Large intestine (tissue), 3 donors: ENCODE measurements around the gene KEAP1. TPM values are rescaled to one million over a fixed set of nuclear protein-coding genes. Genes with fewer than 3 reads are reported as not detected.
"Not testable (repeated sequence)": the region's sequence is repeated elsewhere in the genome, so short reads cannot be mapped to it uniquely, and the experiment has no call there.

Source experiments
- DNase-seq, 2 donors: peaks; one replicate each; pipeline versions ENCODE4 v3.0.0 to v3.0.0-alpha.2; 2013
- H3K27ac ChIP-seq: one replicate; pipeline ENCODE4 v1.5.1; 2013; ENCODE audit warnings: low read length
- H3K27me3 ChIP-seq: 2 replicates; pipeline ENCODE4 v1.6.1; 2013; ENCODE audit warnings: low read length; ENCODE audit not compliant: control insufficient read depth, insufficient read depth
- H3K36me3 ChIP-seq: 2 replicates; pipeline ENCODE4 v1.6.1; 2013; ENCODE audit warnings: low read length; ENCODE audit not compliant: control insufficient read depth, insufficient read depth
- H3K4me1 ChIP-seq: one replicate; pipeline ENCODE4 v1.6.1; 2013; ENCODE audit warnings: low read length; ENCODE audit not compliant: control insufficient read depth, insufficient read depth
- H3K4me3 ChIP-seq: one replicate; pipeline ENCODE4 v1.5.1; 2013; ENCODE audit warnings: low read length
- H3K9me3 ChIP-seq: one replicate; pipeline ENCODE4 v1.6.1; 2013; ENCODE audit warnings: mild to moderate bottlenecking, low read depth, low read length, moderate library complexity; ENCODE audit not compliant: control insufficient read depth
- WGBS: methylation state at CpG from one replicate; pipeline ENCODE4 v1.1.5; 2013; ENCODE audit warnings: low lambda C conversion rate; ENCODE audit not compliant: insufficient coverage; 5-methylcytosine and 5-hydroxymethylcytosine counted together
- polyA plus RNA-seq: library from polyadenylated mRNA; unstranded; fragments of 120-200 nt; gene quantifications from one replicate; pipeline ENCODE4 v1.2.1, GENCODE V29; 2013

KEAP1 gene
- polyA plus RNA-seq, 1 donor: 36.7 TPM

DNA sequence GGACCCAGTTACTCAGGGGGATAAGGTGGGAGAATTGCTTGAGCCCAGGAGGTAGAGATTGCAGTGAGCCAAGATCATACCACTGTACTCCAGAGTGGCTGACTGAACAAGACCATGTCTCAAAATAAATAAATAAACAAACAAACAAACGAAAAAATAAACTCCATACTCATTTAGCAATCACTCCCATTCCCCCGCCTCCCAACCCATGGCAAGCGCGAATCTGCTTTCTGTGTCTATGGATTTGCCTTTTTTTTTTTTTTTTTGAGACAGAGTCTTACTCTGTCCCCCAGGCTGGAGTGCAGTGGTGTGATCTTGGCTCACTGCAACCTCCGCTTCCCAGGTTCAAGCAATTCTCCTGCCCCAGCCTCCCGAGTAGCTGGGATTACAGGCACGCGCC, 23.7 kb upstream of the KEAP1 start:
- H3K9me3 ChIP-seq, H3K27me3 ChIP-seq, H3K36me3 ChIP-seq, H3K4me1 ChIP-seq, H3K27ac ChIP-seq, H3K4me3 ChIP-seq, DNase-seq: not testable (repeated sequence)
- WGBS: no CpG with 5 or more reads among the region's 8 CpGs

DNA sequence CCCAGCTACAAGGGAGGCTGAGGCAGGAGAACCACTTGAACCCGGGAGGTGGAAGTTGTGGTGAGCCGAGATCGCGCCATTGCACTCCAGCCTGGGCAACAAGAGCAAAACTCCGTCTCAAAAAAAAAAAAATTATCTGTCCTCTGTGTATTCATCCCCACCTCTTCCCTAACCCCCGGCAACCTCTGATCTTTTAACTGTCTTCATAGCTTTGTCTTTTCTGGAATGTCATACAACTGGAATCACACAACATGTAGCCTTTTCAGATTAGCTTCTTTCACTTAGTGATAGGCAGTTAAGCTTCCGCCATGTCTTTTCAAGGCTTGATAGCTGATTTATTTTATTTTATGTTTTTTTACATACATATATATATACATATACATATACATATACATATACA, 22.5 kb upstream of the KEAP1 start:
- 74% methylated on average over 4 of the region's 7 CpGs for WGBS
- DNase-seq: no peak

DNA sequence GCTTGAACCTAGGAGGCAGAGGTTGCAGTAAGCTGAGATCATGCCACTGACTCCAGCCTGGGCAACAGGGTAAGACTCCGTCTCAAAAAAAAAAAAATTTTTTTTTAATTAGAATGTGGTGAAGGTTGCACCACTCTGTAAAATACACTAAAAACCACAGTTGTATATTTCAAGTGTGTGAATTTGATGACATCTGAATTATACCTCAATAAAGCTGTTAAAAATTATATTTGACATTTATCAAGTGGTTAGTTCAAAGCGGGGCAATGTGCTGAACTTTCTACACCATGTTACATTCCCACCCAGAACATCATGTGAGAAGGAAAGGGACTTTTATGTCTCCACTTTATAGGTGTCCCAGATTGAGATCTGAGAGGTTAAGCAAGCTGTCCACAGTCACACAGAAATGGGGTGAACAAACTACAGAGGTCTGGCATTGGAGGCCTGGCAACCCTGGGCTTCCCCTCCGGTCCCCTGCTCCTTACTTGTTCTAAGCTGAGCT, 20.0 kb upstream of the KEAP1 start:
- H3K36me3 ChIP-seq: no peaks in the 10 kb centered on the region
- H3K27me3 ChIP-seq: peaks cover 37% of the 10 kb centered on the region
- DNase-seq: no peak
- no CpG with 5 or more reads among the region's 3 CpGs for WGBS
- H3K4me1 ChIP-seq: no peaks in the 10 kb centered on the region
- H3K9me3 ChIP-seq: no peaks in the 10 kb centered on the region
- no peak overlapping the region for H3K27ac ChIP-seq
- H3K4me3 ChIP-seq: no peak overlapping the region

More for the DNA sequence above, 22.5 kb upstream of the KEAP1 start:
- Histone ChIP-seq H3K4me3 (no peak overlapping the region), H3K9me3 (no peaks in the 10 kb centered on the region), H3K27me3 (peaks cover 13% of the 10 kb centered on the region), H3K27ac (no peak overlapping the region), H3K36me3 (no peaks in the 10 kb centered on the region), H3K4me1 (no peaks in the 10 kb centered on the region)

DNA sequence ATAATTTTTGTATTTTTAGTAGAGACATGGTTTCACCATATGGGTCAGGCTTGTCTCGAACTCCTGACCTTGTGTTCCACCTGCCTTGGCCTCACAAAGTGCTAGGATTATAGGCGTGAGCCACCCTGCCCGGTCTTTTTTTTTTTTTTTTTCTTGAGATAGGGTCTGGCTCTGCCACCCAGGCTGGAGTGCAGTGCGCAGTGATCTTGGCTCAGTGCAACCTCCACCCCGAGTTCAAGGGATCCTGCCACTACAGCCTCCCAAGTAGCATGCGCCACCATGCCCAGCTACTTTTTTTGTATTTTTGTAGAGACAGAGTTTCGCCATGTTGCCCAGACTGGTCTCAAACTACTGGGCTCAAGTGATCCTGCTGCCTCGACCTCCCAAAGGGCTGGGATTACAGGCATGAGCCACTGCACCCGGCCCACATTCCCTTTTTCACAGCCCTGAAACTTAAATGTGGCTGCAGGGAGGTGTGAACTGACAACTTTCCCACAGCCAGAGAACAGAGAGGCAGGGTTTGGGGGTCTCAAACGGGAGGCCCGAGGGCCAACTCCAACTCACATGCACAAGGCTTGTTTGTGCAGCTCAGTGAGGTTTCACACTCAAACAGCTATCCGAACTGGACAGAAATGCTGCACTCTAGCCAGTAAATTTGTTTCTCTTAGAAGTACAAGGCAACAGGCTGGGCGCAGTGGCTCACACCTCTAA, 18.5 kb upstream of the KEAP1 start:
- H3K27ac ChIP-seq: no peak overlapping the region

DNA sequence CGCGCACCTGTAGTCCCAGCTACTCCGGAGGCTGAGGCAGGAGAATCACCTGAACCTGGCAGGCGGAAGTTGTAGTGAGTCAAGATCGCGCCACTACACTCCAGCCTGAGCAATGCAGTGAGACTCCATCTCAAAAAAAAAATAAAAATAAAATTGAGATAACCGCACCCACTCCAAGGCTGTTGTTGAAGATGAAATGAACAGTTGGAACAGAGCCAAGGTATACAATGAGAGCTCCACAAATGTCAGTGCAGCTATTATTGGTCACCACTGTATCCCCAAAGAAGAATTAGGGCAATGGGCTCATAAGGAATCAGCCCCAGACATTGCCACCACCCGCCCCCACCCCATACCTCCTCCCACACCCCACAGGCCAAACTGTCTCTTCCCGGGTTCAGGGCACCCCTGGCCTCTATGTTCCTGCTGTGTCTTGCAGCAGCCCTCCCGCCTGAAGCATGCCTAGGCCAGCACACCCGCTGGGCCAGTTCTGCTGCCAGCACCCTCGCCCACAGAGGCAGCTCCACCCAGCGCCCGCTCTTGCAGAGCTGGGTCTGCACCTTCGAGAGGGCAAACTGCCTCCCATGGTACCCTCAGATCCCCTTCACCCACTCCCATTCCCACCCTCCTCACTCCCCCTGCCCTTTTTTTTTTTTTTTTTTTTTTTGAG, 17.6 kb upstream of the KEAP1 start:
- no peaks in the 10 kb centered on the region for H3K36me3 ChIP-seq
- H3K4me1 ChIP-seq: peaks cover 5% of the 10 kb centered on the region
- H3K4me3 ChIP-seq: no peak overlapping the region
- DNase-seq: no peak
- no peaks in the 10 kb centered on the region for H3K9me3 ChIP-seq
- H3K27me3 ChIP-seq: peaks cover 61% of the 10 kb centered on the region
- no CpG with 5 or more reads among the region's 15 CpGs for WGBS
- no peak overlapping the region for H3K27ac ChIP-seq

More for the DNA sequence above, 18.5 kb upstream of the KEAP1 start:
- Histone ChIP-seq H3K4me3 (no peak overlapping the region), H3K9me3 (no peaks in the 10 kb centered on the region), H3K4me1 (peaks cover 5% of the 10 kb centered on the region), H3K36me3 (no peaks in the 10 kb centered on the region), H3K27me3 (peaks cover 52% of the 10 kb centered on the region)
- WGBS: no CpG with 5 or more reads among the region's 13 CpGs
- no peak for DNase-seq

DNA sequence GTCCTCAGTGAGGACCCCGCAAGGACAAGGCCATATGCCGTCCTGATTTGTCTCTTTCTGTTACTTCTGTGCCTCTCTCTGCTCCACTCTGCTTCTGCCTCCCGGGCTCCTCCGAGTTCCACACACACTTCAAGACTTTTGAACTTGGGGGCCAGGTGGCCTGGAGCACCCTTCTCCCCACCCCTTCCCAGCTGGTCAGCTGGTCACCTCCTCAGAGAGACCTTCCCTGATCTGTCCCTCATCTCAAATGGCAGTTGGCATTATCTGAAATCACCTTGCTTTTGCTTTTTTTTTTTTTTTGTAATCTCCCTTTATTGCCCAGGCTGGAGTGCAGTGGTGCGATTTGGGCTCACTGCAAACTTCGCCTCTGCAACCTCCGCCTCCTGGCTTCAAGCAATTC, 16.3 kb upstream of the KEAP1 start:
- Histone ChIP-seq H3K36me3 (no peaks in the 10 kb centered on the region), H3K4me3 (no peak overlapping the region), H3K27me3 (peaks cover 74% of the 10 kb centered on the region), H3K27ac (no peak overlapping the region), H3K4me1 (peaks cover 5% of the 10 kb centered on the region), H3K9me3 (peaks cover 5% of the 10 kb centered on the region)
- DNase-seq: no peak
- WGBS: 60% methylated on average over 3 of the region's 7 CpGs

DNA sequence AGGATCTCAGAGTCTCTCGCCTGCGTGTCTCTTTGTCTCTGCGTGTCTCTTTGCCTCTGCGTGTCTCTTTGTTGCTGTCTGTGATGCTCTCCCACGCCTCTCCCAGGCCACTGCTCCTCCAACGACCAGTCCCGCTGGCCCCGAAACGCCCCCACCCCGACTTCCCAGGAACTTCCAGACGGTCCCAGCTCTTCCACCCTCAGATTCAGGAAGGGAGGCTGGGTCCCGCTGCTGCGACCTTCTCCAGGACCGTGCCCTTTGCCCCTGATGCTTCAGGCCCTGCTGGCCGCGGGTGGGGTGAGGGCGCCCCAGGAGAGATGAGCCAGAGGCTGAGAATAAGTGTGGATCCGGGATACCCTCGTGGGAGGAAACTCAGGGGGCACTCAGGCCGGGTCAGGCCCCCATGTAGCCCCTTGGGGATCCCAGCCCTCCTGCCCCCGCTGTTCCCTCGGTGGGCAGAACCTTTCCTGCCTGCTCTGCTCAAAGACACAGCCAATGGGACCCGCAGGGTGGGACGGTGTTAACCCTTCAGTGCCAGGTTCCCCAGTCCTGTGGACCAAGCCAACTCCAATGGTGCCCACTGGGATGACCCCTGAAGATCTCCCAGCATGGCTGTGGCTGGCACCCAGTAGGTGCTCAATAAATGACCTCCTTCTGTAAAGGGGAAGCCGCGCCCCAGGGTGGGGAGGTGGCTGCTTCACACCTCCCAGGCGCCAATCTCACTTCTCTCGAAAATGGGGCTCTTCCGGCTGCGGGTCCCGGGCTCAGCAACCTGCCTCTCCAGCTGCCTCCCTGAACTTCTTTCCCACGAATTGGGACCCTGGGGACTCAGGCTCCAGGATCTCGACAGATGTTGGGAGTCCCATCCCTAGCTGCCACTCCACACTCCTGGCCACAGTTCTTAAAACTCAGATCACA, 15.5 kb upstream of the KEAP1 start:
- Histone ChIP-seq H3K4me3 (no peak overlapping the region), H3K4me1 (peaks cover 5% of the 10 kb centered on the region), H3K27ac (no peak overlapping the region), H3K36me3 (no peaks in the 10 kb centered on the region), H3K27me3 (peaks cover 77% of the 10 kb centered on the region), H3K9me3 (peaks cover 5% of the 10 kb centered on the region)
- 4% methylated on average over 4 of the region's 33 CpGs for WGBS
- no peak for DNase-seq

DNA sequence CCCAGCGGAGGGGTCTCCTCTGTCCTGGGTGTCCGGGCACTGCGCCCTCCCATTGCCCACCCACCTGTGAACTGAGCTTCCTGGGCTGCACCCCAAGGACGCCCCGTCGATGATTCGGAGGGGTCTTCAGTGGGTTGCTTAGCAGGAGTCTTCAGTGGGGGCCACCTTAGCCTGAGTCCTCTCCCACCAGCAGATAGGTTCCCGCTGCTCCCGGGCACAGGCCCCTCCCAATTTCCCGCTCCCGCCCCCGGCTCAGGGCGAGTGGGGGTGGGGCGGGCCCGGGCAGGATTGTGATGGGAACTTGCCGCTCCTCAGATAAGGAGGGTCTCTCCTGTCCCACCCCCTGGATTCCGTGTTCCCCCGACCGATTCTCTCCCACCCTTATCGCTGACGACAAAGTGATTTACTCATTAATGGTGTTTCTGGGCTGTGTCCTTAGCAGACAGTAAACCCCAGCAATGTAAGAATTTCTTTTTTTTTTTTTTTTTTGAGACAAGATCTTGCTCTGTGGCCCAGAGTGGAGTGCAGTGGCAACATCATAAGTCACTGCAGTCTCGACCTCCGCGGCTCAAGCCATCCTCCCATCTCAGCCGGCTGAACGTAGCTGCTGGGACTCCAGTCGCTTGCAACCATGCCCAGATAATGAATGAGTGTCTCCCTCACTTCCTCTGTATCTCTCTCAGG, 14.7 kb upstream of the KEAP1 start:
- H3K4me3 ChIP-seq: peak overlapping the region; percentile 10

DNA sequence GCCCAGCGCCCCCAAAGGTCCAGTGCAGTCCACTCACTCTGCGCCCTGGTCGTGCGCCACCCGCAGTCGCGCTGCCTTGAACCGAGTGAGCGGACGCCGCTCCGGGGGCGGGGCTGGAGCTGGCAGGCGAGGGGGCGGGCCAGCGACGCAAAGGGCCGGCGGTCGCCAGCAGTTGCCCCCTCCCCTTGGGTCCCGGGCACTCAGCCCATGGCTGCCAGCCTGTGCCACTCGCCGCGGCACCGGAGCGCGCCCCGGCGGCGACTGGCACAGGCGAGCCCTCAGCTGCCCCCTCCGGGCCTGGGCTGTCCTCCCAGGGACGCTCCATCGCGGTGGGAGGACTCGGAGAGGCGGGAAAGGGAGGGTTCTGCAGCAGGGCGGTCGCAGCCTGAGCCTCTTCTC, 14.2 kb upstream of the KEAP1 start, which contains the start of gene S1PR5:
Gene S1PR5, minus strand, starts transcription at position 87 of the 399 bp plus-strand sequence. CDS start 2,436 bp downstream, outside the sequence.
- no peak for DNase-seq
- Histone ChIP-seq H3K9me3 (peaks cover 5% of the 10 kb centered on the region), H3K4me3 (peak within 1 kb of the TSS; percentile 10), H3K36me3 (no peaks in the 10 kb centered on the region), H3K4me1 (peaks cover 5% of the 10 kb centered on the region), H3K27ac (no peak within 1 kb of the TSS), H3K27me3 (peaks cover 91% of the 10 kb centered on the region)
- WGBS: no CpG with 5 or more reads among the region's 39 CpGs

More for the DNA sequence above, 14.7 kb upstream of the KEAP1 start:
- H3K4me1 ChIP-seq: peaks cover 5% of the 10 kb centered on the region
- WGBS: no CpG with 5 or more reads among the region's 27 CpGs
- no peak overlapping the region for H3K27ac ChIP-seq
- peaks cover 85% of the 10 kb centered on the region for H3K27me3 ChIP-seq
- H3K9me3 ChIP-seq: peaks cover 5% of the 10 kb centered on the region
- DNase-seq: no peak
- H3K36me3 ChIP-seq: no peaks in the 10 kb centered on the region
